Panc1 (cell line): ENCODE measurements around the gene ARL5C.

ENCODE experiments used
- CTCF ChIP-seq: fragments of 450-650 bp; IDR thresholded peaks from 2 replicates; pipeline ENCODE4 v1.5.1; 2017; ENCODE audit warnings: mild to moderate bottlenecking
- REST ChIP-seq, 2 experiments: IDR thresholded peaks; 2 replicates each; pipeline ENCODE4 v1.6.1; 2011 to 2012; ENCODE audit warnings: low read depth in 2 of 2, control low read depth in 1 of 2, low read length in 1 of 2, mild to moderate bottlenecking in 1 of 2, moderate library complexity in 1 of 2; ENCODE audit not compliant: insufficient read depth in 1 of 2
- TCF7L2 ChIP-seq: IDR thresholded peaks from 2 replicates; pipeline ENCODE4 v1.6.1; 2011; ENCODE audit warnings: mild to moderate bottlenecking, low read depth, low read length, inconsistent platforms

- TF ChIP-seq CTCF (peak; percentile 80), REST (IDR thresholded peaks at IDR 0.05; ENCODE audit: insufficient read depth in 1 of 2, low read depth in 2 of 2, low read length in 1 of 2) (no peak), TCF7L2 (no peak)
These were observed 9.1 kb upstream of the ARL5C start for GRCh38 chr17:39174920-39175694.
